T-helper 9 cell (primary cell): ENCODE measurements around the gene NUB1.

Source experiments
- DNase-seq: peaks from one replicate; pipeline ENCODE4 v3.0.0-alpha.2; 2020

NUB1 gene

DNA sequence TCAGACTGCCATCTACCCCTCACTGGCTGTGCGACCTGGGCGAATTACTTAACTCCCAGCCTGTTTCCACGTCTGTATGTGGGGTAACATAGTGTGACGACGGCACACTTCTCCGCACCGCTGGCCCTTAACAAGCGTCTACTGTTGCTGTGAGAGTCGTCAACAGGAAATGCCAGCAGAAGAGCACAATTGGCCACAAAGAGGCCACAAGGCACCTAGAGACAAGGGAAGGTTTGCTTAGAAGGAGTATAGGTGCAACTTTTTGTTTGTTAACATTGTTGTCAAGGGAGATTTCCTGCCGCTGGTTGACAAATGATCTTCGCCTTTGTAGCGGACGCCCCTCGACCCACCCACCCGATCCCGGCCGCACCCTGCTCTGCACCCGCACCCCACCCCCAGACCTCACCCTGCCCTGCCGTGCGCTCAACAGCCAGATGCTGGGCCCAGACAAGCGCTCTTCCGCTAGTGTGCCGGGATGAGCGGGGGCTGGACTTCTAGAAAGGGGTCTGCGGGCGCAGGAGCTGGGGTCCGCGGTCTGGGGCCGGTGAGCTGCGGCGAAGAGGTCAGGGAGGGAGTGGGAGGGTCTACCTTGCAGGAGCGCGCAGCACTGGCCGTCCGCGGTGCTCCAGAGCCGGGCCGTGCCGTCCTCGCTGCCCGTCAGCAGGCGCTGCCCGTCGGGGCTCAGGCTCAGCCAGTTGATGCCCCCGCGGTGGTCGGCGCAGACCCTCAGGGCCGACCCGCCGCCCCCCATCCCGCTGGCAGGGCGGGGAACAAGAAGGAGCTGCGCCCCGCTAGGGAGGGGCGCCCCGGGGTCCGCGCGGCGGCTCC, 67.4 kb downstream of the NUB1 start:
- DNase-seq: peak; percentile 78

DNA sequence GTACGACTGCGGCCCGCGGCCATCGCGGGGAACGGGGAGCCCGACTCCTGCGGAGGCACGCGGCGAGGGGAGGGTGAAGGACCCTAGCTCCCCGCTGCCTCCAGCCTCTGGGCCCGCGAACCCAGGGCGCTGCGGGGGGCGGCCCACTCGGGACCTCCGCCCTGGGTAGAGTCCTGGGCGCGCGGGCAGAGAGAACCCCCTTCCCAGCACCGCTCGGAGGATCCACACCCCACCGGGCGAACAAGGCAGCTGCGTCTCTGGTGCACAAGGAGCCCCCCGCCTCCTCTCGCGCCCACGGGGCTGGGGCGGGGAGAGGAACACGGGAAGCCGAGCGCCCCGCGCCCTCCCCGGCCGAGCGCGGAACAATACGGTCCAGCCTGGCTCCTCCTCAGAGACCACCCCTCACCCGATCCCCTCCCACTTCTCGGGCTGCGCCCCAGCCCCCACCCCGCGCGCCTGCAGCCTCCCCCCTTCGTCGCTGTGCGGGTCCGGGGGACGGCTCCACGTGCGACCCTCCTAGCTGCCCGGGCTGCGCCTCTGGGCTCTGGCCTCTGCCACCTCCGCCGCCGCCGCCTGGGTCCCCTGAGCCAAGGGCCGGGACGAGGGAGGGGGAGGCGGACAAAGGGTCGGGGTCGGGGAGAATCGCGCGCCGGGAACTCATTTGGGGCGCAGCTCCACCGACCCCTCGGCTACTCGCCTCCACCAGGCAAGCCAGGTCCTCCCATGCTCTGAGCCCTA, 68.2 kb downstream of the NUB1 start, which contains the start of gene WDR86:
Gene WDR86, minus strand, starts transcription at position 372 of the 738 bp plus-strand sequence. CDS start 449 bp downstream, outside the sequence.
- peak; percentile 31 for DNase-seq

DNA sequence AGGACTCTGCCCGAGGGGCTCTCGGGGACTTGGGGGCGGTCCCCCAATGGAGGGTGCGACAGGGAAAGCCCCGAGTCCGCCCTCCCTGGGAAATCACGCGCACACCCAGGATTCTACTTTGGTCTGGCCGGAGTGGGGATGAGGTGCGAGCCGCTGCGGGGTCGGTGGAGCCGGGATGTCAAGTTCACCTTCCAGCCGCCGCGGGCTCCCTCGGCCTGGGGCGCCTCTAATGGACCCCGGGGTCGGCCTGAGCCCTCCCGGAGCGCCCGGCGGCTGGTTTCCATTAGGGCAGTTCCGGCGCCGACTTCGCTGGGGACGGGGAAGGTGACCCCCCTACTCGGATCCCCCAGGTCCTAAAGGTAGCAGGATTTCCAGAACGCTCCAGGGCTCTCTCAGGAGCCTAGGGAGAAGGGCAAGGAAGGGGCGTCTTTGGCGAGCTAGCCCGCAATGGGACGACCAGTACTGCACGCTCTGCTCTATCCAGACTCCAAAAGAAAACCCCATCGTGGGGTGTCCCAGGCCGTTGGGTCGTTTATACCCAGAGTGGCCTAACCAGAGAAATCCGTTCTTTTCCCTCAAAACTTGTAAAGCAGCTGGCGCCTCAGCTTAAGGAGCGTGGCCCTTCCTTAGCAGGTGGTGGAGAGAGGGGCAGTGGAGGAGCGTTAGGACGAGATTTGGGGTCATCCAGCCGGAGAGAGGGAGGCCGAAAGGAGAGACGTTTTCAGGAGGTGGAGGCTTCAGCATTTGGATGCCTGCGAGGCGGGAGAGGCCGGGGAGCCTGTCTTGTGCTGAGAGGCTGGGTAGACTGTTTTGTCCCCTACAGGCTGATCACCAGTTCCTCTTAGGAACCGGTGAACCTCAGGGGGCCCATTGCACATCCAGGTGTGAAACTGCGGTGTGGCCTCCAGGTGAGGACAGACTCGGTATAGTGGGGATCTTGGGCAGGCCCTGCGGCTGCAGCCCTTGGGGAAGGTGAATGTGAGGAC, 69.1 kb downstream of the NUB1 start:
- DNase-seq: peak; percentile 38

DNA sequence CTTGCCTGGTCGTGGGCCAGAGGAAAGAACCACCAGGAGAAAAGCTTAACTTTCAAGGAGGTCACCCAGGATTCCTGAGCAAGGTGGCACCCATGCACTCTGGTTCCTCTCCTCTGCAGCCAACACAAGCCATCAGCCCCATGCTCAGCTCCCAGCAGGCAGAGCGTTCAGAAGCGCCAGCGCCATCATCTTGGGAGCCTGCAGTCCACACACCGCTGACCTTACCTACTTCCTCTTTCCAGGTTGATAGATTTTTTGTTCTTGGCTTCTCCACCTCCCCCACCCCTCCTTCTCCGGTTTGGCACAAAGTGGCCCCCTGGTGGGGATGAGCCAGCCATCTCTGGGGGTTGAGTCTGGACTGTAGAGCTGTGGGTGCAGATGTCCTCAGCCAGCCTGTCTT, 69.9 kb downstream of the NUB1 start:
- no peak for DNase-seq

DNA sequence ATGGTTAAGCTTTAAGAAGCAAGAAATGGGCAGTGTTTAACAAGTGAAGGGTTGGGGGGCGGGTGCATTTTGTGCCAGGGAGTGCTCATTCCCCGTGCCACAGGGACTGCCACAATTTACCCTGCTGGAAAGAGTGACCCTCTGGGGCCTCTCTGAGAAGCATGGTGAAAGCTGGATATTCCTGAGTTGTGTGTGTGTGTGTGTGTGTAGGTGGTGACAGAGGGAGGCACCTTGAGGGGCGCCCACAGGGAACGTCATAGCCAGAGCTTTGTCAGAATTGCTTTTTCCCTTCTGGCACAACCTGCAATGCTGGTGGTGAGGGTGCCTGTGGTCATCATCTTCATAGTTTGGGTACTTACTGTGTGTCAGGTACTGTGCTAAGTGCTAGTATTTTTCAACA, 70.7 kb downstream of the NUB1 start:
- DNase-seq: no peak

DNA sequence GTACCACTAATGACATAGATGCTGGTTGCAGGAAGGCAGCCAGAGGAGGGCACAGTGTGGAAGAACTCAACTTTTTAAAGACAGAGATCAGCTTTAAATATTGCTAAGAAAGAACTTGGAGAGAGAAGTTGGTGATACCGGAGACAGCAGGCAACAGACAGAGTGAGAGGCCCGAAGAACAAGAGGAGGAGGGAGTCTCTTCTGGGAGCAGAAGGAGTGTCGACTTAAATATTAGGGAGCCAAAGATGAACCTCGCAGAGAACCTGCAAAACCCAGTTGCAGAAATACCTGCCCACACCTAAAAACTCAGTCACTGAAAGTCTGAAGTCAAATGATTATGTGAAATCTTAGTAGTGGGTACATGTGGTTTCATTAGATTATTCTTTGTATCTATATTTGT, 71.6 kb downstream of the NUB1 start:
- no peak for DNase-seq

DNA sequence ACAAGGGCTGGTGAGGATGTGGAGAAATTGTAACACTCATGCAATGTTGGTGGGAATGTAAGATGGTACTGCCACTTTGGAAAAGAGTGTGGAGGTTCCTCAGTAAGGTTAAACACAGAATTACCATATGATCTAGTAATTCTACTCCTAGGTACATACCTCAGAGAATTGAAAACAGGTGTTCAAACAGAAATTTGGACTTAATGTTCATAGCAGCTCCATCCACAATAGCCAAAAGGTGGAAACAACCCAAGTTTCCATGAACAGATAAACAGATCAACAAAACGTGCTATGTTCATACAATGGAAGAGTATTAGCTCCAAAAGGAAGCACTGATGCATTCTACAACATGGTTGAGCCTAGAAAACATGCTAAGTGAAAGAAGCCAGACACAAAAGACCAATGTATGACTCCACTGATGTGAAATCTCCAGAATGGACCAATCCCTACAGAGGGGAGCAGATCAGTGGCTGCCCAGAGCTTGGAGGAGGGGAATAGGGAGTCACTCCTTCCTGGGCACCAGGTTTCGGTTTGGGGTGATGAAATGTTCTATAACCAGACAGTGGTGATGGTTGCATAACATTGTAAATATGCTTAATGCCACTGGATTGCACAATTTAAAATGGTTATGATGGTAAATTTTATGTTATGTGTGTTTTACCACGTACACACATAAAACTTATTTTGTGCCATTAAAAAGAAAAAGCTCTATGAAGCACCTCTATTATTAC, 73.9 kb downstream of the NUB1 start:
- no peak for DNase-seq

DNA sequence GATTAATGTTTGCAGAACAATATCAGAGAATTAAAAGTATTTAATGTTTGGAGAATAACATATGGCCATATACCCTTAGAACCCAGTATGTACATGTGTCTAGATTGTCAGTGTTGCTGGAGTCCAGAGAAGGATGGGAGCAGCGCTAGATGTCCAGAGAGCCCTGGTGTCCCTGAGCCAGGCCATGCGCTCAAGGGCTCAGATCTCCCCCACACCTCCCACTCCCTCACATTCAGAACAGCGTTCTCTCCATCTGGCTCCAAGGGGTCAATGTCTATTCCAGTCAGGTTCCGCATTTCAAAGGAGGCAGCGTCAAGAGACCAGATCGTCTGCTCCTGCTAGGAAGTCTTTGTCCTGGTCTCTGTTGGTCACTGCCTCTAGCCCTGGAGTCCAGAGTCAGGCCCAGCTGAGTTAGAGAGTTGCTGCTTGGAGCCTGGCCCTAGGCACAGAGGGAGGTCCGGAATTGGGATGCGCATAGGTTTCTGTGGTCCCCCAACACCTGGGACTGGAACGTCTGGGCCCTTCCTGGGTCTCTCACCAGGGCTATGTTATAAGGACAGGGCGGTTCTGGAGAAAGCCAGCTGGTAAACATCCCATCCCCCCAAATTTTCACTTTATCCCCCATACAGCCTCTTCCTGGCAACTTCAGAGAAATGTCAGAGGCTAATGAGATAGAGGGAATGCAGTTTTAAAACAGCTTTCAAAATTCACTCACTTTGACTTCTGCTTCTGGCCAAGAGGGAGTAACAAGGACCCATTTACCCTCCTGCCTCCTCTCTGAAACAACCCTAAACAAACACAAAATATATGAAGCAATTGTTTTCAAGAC, 74.7 kb downstream of the NUB1 start:
- DNase-seq: no peak

DNA sequence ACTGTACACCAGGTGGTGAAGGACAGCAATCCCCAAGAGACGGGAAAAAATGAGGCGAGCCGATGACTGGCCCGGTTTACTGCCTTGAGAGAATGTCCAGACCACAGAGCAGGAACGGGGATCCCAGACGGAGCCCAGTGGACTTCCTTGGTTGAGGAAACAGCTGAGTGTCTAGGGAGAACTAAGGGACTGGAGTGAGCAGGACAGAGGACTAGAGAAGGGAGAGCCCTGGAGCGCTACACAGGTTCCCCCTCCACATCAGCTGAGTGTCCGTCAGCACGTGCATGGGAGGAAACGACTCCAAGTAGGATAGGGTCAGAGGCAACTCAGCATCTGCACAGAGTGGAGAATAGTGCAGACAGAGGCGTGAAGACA, 75.3 kb downstream of the NUB1 start:
- DNase-seq: no peak

DNA sequence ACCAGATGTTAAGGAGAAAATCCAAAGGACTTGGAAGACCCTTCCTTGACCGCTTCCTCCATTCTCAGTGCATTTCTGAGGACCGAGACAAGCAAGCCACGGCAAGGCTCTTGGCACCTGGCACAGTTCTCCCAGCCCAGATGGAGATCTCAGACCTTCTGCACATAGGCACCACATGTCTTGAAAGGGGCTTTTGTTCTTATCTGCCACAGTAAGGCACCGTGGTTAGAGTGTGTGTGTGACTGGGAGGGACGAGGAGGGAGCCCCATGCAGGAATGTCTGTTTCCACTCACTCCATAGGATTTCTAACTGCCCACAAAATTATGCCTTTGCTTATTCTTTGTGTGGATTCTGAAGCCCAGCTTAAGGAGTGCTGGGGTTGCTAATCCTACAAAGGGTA, 78.5 kb downstream of the NUB1 start:
- DNase-seq: no peak

DNA sequence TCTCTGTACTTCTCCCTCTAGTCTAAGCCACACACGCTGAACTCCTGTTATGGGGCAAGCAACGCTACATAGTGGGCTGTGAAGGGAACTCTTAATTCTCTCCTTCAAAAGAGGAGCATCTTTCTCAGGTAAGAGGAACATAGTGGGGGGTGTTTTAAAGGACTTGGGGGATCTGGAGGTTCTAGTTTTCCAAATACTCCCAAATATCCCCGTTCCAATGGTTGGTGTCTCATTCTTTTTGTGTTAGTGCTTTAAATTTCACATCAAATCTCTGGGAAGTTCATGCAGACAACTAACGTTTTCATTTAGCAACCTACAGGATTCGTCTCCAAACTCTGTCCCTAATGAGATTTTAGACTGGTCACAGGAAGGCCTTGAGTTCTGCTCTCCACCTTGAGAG, 80.6 kb downstream of the NUB1 start:
- no peak for DNase-seq

DNA sequence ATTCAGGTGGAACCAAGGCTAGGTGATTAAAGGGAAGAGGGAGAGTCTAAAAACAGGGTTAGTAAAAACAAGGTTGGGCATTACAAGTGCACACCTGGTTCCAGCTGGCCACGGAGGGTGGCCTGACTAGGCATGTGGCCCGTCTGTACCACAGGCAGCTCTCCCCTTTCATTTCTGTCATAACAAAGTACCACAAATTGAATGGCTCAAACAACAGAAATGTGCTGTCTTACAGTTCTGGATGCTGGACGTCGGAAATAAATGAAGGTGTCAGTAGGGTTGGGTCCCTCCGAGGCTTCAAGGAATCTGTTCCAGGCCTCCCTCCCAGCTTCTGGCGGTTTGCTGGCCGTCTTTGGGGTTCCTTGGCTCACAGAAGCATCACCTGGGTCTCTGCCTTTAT, 81.6 kb downstream of the NUB1 start:
- DNase-seq: no peak

DNA sequence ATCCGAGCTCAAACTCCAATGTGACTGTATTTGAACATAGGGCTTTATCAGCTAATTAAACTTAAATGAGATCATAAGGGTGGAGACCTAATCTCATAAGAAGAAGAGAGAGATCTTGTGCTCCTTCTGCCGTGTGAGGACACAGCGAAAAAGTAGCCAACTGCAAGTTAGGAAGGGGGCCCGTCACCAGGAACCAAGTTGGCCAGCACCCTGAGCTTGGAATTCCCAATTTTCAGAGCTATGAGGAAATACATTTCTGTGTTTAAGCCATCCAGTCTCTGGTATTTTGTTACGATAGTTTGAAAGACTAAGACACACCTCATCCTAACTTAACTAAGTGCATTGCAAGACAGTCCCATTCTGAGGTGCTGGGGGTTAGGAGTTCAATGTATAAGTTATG, 82.3 kb downstream of the NUB1 start:
- DNase-seq: no peak

DNA sequence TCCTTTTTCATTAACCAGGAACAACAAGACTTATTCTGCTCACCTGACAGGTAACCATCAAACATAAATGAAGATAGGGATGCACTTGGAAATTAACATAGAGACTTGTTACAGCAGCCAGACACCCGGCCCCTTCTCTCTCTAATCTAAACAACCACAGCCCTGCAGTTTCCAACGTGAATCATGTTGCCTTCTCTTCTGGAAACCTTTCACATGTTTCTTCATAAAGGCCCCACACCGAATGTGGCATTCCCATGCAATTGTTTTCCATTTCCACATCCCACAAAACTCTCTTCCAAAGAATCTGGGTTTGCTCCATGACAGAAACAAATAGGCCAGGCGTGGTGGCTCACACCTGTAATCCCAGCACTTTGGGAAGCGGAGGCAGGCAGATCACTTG, 83.2 kb downstream of the NUB1 start:
- no peak for DNase-seq

DNA sequence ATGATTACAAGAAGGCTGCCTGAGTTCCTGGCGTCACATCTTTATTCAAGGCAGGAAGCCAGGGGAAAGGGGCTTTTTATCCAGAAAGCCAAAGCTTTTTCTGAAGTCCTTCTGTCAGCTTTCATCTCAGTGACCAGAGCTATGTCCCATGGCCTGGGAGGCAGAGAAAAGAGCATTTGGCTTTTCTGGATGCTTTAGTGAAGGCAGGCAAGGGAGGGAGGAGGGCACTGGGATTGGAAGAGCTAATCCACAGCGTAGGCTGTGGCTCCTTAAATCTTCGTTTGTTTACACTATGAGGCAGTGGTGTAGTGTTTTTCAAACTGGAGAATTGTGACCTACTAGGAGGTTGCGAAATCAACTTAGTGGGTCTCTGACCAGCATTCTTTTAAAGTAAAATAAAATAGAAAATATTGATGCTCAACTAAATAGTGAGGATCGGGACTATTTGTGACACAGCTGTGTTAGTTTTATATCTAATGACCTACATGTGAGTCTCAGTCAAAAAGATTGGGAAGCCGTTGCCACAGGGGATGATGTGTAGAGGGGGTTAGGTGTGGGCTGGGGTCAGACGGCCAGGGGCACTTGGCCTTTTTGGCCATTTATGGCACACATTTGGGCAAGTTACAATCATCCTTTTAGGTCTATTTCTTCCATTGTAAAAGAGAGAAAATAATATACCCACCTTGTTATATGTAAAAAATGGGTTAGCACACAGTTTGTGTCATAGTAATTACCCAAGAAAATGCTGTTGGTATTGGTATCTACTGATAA, 84.2 kb downstream of the NUB1 start:
- no peak for DNase-seq

DNA sequence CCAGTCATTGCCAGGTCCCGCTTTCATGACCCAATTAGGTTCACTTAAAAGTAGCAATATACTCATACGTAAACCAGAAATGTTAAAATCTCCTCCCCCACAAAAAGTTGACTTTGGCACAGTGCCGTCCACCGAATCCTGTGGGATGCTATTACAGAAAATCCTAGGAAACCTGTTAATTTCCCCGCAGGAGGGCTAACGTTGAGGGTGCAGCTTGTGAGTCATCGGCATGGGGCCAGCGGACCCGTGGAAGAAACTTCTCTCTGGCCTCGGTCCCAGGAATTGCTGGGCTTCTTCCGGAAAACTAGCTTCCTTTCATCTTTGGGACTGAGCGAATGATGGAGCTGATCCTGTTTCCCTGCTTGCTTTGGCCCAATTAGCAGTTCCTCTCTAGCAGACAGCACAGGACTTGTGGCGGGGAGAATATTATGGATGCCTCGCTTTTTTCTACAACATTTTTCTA, 84.9 kb downstream of the NUB1 start:
- no peak for DNase-seq

DNA sequence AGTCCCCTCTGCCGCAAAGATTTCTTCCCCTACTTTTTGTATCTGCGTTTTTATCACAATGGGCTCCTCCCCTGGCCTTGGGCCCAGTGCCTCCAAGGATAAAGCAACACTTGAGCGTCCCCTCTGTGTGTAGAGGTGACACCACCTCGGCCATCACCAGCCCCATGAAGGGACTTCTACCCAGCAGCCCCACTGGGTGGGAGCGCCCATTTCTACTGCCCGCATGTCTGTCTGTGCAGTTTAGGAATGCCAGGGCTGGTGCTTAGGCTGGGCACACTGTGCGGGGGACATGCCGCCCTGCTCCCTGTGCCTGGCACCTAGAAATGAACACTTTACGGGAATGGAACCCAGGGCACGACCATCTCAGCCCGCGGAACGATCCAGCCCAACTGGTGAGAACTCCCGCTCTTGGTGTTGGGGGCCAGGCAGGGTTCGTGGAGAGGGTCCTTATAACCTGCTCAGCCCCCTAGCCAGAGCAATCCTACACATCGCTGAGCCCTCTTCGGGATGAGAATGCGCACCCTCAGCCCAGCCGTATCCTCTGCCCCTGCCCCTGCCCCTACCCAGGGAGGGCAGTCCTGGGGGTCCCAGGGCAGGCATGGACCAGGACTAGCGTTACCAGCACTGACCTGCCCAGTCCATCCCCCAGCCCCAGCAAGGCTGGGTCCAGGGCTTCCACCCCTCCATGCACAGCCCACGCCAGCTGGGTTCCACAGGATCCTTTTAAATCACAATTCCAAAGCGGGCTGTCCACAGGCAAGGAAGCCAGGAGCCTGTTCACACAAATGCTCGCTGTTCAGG, 85.5 kb downstream of the NUB1 start:
- DNase-seq: no peak

DNA sequence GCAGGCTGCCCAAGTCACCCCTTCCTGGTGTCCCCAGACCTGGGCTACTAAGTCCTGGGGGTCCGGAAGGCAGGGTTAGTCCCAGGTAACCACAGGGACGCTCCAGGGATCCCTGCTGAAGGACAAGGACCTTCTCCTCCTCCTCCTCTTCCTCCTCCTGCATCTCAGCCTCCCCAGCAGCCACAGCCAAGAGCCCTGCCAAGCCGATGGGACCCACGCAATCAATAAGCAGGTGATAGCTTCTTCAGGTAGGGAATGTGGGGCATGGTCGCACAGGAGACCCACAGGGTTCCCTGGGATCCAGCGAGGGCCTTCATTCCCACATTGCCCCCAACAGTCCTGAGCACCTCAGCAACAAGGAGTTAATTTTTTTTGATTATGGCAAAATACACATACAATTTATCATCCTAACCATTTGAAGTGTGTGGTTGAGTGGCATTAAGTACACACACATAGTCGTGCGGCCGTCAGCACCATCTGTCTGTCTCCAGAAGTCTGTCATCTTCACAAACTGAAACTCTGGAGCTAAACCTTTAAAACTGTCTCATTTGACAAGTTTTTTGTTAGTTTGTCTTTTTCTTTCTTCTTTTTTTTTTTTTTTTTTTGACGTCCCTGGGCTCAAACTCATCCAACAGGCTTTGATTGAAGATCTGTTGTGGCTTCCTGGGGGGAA, 86.2 kb downstream of the NUB1 start:
- DNase-seq: no peak
